Neutrophil (primary cell): ENCODE results near the gene RYR2.

Source experiments
- H3K27ac ChIP-seq: fragments of 200-600 bp; sonication (generic); 2 replicates; pipeline ENCODE4 v1.5.1; 2016; ENCODE audit warnings: mild to moderate bottlenecking, moderate library complexity
- H3K27me3 ChIP-seq: fragments of 200-600 bp; sonication (generic); 2 replicates; pipeline ENCODE4 v1.6.0; 2016; ENCODE audit warnings: mild to moderate bottlenecking
- H3K36me3 ChIP-seq: fragments of 200-600 bp; sonication (generic); 2 replicates; pipeline ENCODE4 v1.5.1; 2017
- H3K4me1 ChIP-seq, 2 experiments: fragments of 200-600 bp in 1 of 2; sonication (generic) in 1 of 2; 1 replicate in 1 of 2; 2 replicates in 1 of 2; pipeline versions ENCODE4 v1.5.1 to v1.6.1; 2013 to 2016; ENCODE audit warnings: low read depth in 1 of 2, low read length in 1 of 2, mild to moderate bottlenecking in 1 of 2, moderate library complexity in 1 of 2; ENCODE audit not compliant: control insufficient read depth in 1 of 2, insufficient read depth in 1 of 2
- H3K4me3 ChIP-seq, 2 experiments: fragments of 200-600 bp in 1 of 2; sonication (generic) in 1 of 2; 1 replicate in 1 of 2; 2 replicates in 1 of 2; pipeline ENCODE4 v1.5.1; 2013 to 2016; ENCODE audit warnings: low read depth in 1 of 2, low read length in 1 of 2, mild to moderate bottlenecking in 1 of 2, moderate library complexity in 1 of 2
- H3K9me3 ChIP-seq: fragments of 200-600 bp; sonication (generic); 2 replicates; pipeline ENCODE4 v1.5.1; 2016
- TF ChIP-seq, protein P1 (sequence below): fragments of 200-600 bp; sonication (generic); IDR thresholded peaks from 2 replicates; pipeline ENCODE4 v1.5.1; 2016; ENCODE audit warnings: antibody characterized with exemption

Gene RYR2

DNA sequence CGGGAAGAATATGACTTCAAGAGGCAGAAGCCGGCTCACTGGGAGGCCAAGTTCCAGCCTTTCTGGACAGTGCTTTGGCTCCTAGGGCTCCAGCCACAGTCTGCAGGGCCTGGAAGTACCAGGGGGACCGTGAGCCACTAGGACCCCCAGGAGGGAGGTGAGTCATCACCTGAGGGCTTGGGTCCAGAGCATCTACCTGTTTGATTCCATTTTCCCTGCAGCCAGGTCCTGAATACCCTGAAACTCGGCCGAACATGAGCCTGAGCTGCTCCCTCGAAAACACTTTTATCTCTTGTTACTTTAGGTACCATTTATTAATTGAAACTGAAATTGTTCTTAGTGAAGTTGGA, 164.1 kb downstream of the RYR2 start:
- Histone ChIP-seq H3K9me3 (no peaks in the 10 kb centered on the region), H3K27me3 (no peaks in the 10 kb centered on the region), H3K36me3 (no peaks in the 10 kb centered on the region), H3K4me3 (no peak overlapping the region), H3K27ac (no peak overlapping the region), H3K4me1 (no peaks in the 10 kb centered on the region)
- TF ChIP-seq, protein P1, sequence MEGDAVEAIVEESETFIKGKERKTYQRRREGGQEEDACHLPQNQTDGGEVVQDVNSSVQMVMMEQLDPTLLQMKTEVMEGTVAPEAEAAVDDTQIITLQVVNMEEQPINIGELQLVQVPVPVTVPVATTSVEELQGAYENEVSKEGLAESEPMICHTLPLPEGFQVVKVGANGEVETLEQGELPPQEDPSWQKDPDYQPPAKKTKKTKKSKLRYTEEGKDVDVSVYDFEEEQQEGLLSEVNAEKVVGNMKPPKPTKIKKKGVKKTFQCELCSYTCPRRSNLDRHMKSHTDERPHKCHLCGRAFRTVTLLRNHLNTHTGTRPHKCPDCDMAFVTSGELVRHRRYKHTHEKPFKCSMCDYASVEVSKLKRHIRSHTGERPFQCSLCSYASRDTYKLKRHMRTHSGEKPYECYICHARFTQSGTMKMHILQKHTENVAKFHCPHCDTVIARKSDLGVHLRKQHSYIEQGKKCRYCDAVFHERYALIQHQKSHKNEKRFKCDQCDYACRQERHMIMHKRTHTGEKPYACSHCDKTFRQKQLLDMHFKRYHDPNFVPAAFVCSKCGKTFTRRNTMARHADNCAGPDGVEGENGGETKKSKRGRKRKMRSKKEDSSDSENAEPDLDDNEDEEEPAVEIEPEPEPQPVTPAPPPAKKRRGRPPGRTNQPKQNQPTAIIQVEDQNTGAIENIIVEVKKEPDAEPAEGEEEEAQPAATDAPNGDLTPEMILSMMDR = no peak

DNA sequence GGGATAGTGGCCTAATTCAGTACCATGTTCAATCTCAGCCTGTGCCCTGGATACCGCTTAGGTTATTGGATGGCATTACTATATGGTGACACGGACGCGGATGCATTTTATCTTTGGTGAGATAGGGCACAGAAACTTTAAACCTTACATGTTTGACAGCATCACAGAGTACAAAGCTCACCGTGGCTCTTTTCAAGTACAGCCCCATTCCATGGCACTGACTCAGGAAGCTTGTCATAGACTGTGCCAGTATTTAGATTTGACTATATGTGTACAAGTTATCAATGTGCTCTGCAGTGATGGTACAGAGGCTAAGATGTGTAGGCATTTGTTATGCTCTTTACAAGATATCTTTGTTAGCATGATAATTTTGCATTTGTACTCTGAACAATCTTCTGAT, 169.0 kb downstream of the RYR2 start:
- no peaks in the 10 kb centered on the region for H3K36me3 ChIP-seq
- H3K4me1 ChIP-seq = no peaks in the 10 kb centered on the region
- H3K27me3 ChIP-seq = no peaks in the 10 kb centered on the region
- H3K4me3 ChIP-seq = no peak overlapping the region
- H3K9me3 ChIP-seq = no peaks in the 10 kb centered on the region
- TF ChIP-seq, protein P1 = no peak
- no peak overlapping the region for H3K27ac ChIP-seq

DNA sequence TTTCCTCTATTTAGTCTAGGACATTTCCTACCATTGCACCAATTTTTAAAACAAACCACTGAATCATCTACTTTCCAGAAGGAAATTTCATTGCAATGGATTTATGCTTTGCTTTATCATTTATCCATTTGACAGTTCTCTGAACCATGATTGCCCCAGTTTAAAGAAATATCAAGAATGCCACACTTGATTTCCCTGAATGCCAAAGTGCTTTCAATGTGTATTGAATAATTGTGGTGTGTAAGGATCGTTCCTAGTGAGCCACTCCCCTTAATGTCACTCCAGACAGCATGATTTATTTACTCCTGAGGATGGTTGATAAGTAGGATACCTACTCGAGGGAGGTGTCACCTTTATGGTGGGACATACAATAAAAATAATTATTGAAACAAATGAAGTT, 169.6 kb downstream of the RYR2 start:
- Histone ChIP-seq H3K9me3 (no peaks in the 10 kb centered on the region), H3K4me1 (no peaks in the 10 kb centered on the region), H3K27ac (no peak overlapping the region), H3K36me3 (no peaks in the 10 kb centered on the region), H3K4me3 (no peak overlapping the region), H3K27me3 (no peaks in the 10 kb centered on the region)
- TF ChIP-seq, protein P1 = no peak

GRCh38 chr1:237219751-237220642, 178.0 kb downstream of the RYR2 start:
- Histone ChIP-seq H3K9me3 (no peaks in the 10 kb centered on the region), H3K36me3 (no peaks in the 10 kb centered on the region), H3K4me1 (no peaks in the 10 kb centered on the region), H3K4me3 (no peak overlapping the region), H3K27ac (no peak overlapping the region), H3K27me3 (no peaks in the 10 kb centered on the region)
- TF ChIP-seq, protein P1 = no peak

DNA sequence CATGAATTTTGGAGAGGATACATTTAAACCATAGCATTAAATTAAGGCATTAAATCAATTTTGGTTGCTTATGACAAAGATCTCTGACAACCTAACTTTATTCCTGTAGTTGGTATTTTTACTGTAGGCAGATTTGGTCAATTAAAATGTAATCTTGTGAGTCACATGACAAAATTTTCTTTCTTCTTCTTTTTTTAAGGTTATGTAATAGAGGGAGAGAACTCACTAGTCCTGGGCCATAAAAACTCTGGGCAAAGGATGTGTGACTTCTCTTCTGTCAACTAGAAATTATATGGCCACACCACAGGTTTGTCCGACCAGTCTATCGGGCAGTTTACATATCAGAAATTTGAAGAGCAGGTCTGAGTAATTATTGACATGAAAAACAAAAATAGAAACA, 181.4 kb downstream of the RYR2 start:
- H3K9me3 ChIP-seq = no peaks in the 10 kb centered on the region
- no peak overlapping the region for H3K4me3 ChIP-seq
- no peak overlapping the region for H3K27ac ChIP-seq
- TF ChIP-seq, protein P1 = no peak
- H3K36me3 ChIP-seq = no peaks in the 10 kb centered on the region
- no peaks in the 10 kb centered on the region for H3K4me1 ChIP-seq
- no peaks in the 10 kb centered on the region for H3K27me3 ChIP-seq
